Loucy (cell line): ENCODE results near the gene NHS.

Experiments used
- EZH2phosphoT487 ChIP-seq: fragments of 200-600 bp; IDR thresholded peaks from 2 replicates; pipeline ENCODE4 v1.6.1; 2018; ENCODE audit warnings: antibody characterized with exemption, mild to moderate bottlenecking, moderate library complexity, borderline replicate concordance
- TF ChIP-seq, protein P1 (sequence below): fragments of 200-600 bp; sonication (generic); conservative IDR thresholded peaks from 2 replicates; pipeline ENCODE4 v1.5.1; 2014; ENCODE audit warnings: mild to moderate bottlenecking, antibody characterized with exemption, low read length

- TF ChIP-seq, protein P1, sequence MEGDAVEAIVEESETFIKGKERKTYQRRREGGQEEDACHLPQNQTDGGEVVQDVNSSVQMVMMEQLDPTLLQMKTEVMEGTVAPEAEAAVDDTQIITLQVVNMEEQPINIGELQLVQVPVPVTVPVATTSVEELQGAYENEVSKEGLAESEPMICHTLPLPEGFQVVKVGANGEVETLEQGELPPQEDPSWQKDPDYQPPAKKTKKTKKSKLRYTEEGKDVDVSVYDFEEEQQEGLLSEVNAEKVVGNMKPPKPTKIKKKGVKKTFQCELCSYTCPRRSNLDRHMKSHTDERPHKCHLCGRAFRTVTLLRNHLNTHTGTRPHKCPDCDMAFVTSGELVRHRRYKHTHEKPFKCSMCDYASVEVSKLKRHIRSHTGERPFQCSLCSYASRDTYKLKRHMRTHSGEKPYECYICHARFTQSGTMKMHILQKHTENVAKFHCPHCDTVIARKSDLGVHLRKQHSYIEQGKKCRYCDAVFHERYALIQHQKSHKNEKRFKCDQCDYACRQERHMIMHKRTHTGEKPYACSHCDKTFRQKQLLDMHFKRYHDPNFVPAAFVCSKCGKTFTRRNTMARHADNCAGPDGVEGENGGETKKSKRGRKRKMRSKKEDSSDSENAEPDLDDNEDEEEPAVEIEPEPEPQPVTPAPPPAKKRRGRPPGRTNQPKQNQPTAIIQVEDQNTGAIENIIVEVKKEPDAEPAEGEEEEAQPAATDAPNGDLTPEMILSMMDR, result no peak
- no peak for TF ChIP-seq EZH2phosphoT487
These were observed 205.6 kb downstream of the NHS start for GRCh38 chrX:17580539-17581152.
